Measurements from ENCODE around the gene RCOR1.
A peak's percentile ranks its signal among the peaks of the same experiment; 100 is the strongest.

RCOR1 gene

GRCh38 chr14:102620413-102620812, 28.0 kb downstream of the RCOR1 start:
- no peak for TF ChIP-seq CTCF (IDR thresholded peaks at IDR 0.05; ENCODE audit: insufficient read depth, low read depth, low read length, missing control alignments)
- no peak overlapping the region for H3K4me3 ChIP-seq (ENCODE audit: low read depth, low read length)
- DNase-seq (ENCODE audit: low read depth): no peak

DNA sequence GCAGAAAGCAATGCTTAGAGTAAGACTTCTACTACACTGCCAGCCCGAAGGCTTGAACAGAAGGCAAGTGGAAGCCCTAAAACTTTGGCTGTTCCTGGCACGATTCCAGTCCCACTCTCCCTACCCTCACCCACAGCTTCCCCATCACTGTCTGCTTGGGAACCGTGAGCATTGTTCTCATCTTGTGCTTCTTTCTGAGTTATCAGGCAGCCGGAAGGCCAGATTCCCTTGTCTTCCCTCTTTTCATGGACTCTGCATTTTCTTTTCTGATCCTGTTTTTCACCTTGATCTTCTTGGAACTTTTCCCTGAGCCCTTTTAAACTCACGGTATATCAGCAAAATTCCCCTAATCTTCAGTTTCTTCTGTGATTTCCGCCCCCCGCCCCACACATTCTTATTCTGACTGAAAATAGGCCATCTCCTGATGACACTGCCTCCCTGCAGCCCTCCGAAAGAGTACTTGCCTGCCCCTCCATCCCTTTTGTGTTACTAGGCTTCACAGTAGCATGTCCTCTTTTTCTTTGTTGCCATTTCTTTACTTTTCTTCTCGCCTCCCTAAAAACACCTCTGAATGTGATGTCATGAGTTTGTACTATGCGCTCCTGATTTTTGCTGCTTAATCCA, 29.9 kb downstream of the RCOR1 start:
- DNase-seq (ENCODE audit: low read depth): peak; percentile 63
- TF ChIP-seq CTCF (IDR thresholded peaks at IDR 0.05; ENCODE audit: insufficient read depth, low read depth, low read length, missing control alignments): no peak
- peak overlapping the region; percentile 0 for H3K4me3 ChIP-seq (ENCODE audit: low read depth, low read length)

- no peak for TF ChIP-seq CTCF (IDR thresholded peaks at IDR 0.05; ENCODE audit: insufficient read depth, low read depth, low read length, missing control alignments)
- H3K4me3 ChIP-seq (ENCODE audit: low read depth, low read length): no peak overlapping the region
- DNase-seq (ENCODE audit: low read depth): no peak
Measured at GRCh38 chr14:102624666-102625065, 32.2 kb downstream of the RCOR1 start.

- H3K4me3 ChIP-seq (ENCODE audit: low read depth, low read length): no peak overlapping the region
- no peak for DNase-seq (ENCODE audit: low read depth)
- no peak for TF ChIP-seq CTCF (IDR thresholded peaks at IDR 0.05; ENCODE audit: insufficient read depth, low read depth, low read length, missing control alignments)
Measured at GRCh38 chr14:102625564-102626296, 33.3 kb downstream of the RCOR1 start.

DNA sequence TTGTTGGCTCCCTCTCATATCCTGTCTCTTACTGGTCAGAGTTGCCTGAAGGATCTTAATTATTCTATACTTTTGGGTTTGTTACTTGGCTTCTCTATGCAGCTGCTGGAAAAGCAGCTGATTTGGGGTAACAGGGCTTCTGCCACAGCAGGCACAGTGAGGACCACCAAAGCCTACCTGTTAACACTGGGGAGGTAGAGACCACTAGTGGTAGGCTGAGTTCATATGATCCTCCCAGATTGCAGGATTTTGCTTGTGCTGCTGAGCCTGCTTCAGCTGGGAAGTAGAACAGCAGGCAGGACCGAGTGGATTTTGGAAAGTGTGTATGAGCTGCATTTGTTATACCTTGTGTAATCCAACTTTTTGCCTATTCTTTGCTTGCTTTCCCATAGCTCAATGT, 34.1 kb downstream of the RCOR1 start:
- TF ChIP-seq CTCF (IDR thresholded peaks at IDR 0.05; ENCODE audit: insufficient read depth, low read depth, low read length, missing control alignments): no peak
- DNase-seq (ENCODE audit: low read depth): no peak
- H3K4me3 ChIP-seq (ENCODE audit: low read depth, low read length): no peak overlapping the region

GRCh38 chr14:102629011-102629444, 36.6 kb downstream of the RCOR1 start:
- no peak overlapping the region for H3K4me3 ChIP-seq (ENCODE audit: low read depth, low read length)
- DNase-seq (ENCODE audit: low read depth): no peak
- no peak for TF ChIP-seq CTCF (IDR thresholded peaks at IDR 0.05; ENCODE audit: insufficient read depth, low read depth, low read length, missing control alignments)
